HG02571 (cell line): Measurements from ENCODE around the gene HRH1.

Source experiments
- ATAC-seq: cut with Tn5 transposase; IDR thresholded peaks from one replicate; pipeline ENCODE4 v1.9.1; 2021; ENCODE audit warnings: mild to moderate bottlenecking, moderate library complexity; ENCODE audit not compliant: unreplicated experiment

Gene HRH1

DNA sequence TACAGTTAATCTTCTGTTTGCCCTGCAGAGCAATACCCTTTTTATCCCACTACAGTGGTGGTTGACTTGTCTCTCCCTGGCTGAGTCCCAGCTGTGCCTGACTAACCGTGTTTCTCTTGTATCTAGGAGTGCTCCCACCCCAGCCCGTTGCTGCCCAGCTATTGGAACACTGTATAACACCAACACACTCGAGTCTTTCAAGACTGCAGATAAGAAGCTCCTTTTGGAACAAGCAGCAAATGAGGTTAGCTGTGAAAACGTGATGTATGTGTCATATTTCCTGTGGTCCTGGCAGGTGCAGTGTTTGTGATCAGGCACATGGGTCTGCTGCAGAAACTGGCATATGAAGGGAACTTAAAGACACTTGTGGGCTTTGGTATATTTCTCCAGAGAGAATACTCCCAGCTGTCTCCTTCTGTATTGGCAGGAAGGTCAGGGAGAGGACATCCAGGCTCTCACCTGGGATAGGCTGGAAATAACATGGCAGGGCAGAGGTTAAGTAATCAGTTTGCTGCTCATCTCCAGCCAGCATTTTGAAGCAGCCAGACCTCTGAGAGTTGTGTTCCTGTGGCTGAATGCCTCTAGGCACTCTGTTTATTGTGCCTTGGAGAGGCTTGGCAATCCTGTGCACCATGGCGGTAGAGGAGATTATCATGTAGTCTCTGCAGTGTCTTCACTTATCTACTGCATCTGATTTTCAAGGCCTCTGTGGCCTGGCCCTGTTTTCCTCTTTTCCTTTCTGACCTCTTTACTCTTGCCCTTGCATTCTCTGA is 152.7 kb downstream of the HRH1 start:
- peak; percentile 56 for ATAC-seq

- ATAC-seq, result no peak
These were observed 153.6 kb downstream of the HRH1 start for GRCh38 chr3:11307830-11308432.

- no peak for ATAC-seq
These were observed 156.0 kb downstream of the HRH1 start for GRCh38 chr3:11310258-11310657.

DNA sequence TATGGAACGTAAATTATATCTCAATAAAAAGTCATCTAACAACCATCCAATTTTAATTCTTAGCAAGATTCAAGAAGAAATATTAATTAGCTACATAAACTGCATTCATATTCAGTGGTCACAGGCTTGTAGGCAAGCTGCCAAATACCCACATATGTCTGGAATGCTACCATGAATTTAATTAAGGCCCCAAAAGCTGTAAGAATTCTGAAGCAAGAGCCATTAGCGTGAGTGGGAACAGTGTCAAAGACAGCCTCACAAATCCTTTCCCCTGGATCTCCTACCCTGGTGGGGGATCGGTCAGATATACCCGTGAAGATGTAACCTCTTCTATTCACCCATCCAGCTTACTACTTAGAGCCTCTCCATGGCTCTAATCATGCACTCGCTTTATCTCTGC is 157.9 kb downstream of the HRH1 start:
- ATAC-seq, result no peak
